GM12801 (cell line): ENCODE data around the gene SLC2A1.

Experiments
- CTCF ChIP-seq: IDR thresholded peaks from one replicate; pipeline ENCODE4 v1.5.1; 2011; ENCODE audit warnings: control low read depth; ENCODE audit not compliant: insufficient read length; ENCODE audit errors: extremely low read depth

SLC2A1 gene

GRCh38 chr1:42927274-42927841, 31.3 kb downstream of the SLC2A1 start:
- no peak for TF ChIP-seq CTCF

GRCh38 chr1:42926879-42927242, 31.8 kb downstream of the SLC2A1 start:
- no peak for TF ChIP-seq CTCF

GRCh38 chr1:42926235-42926878, 32.3 kb downstream of the SLC2A1 start:
- TF ChIP-seq CTCF = no peak

- no peak for TF ChIP-seq CTCF
Measured at GRCh38 chr1:42924851-42925760, 33.6 kb downstream of the SLC2A1 start.

GRCh38 chr1:42924082-42924850, 34.4 kb downstream of the SLC2A1 start:
- no peak for TF ChIP-seq CTCF

- TF ChIP-seq CTCF = no peak
Measured at GRCh38 chr1:42923367-42924081, 35.1 kb downstream of the SLC2A1 start.
